Measurements from ENCODE around the gene KRTAP5-4. TPM values are rescaled to one million over a fixed set of nuclear protein-coding genes. Genes with fewer than 3 reads are reported as not detected.

Gene KRTAP5-4
- total RNA-seq, 1 donor from 2014 or later: not detected

GRCh38 chr11:1645357-1645821, 23.5 kb upstream of the KRTAP5-4 start:
- Mint-ChIP-seq H3K27ac (no peak overlapping the region), H3K4me1 (no peaks in the 10 kb centered on the region), H3K27me3 (ENCODE audit: low read depth) (peaks cover 26% of the 10 kb centered on the region), H3K36me3 (no peaks in the 10 kb centered on the region), H3K9me3 (no peaks in the 10 kb centered on the region), H3K4me3 (no peak overlapping the region)
- no peak for TF ChIP-seq CTCF (IDR thresholded peaks at IDR 0.05; ENCODE audit: unreplicated experiment)
- DNase-seq (ENCODE audit: low spot score in 2 of 2, unreplicated experiment in 2 of 2): no peak

- H3K4me3 Mint-ChIP-seq: no peak overlapping the region
- no peak overlapping the region for H3K27ac Mint-ChIP-seq
- H3K4me1 Mint-ChIP-seq: no peaks in the 10 kb centered on the region
- H3K36me3 Mint-ChIP-seq: no peaks in the 10 kb centered on the region
- H3K9me3 Mint-ChIP-seq: no peaks in the 10 kb centered on the region
- TF ChIP-seq CTCF (IDR thresholded peaks at IDR 0.05; ENCODE audit: unreplicated experiment): no peak
- no peak for DNase-seq (ENCODE audit: low spot score in 2 of 2, unreplicated experiment in 2 of 2)
- H3K27me3 Mint-ChIP-seq (ENCODE audit: low read depth): peaks cover 32% of the 10 kb centered on the region
Observed at GRCh38 chr11:1644601-1645356, 22.8 kb upstream of the KRTAP5-4 start.

GRCh38 chr11:1643146-1643690, 21.3 kb upstream of the KRTAP5-4 start:
- no peak for TF ChIP-seq CTCF (IDR thresholded peaks at IDR 0.05; ENCODE audit: unreplicated experiment)
- H3K36me3 Mint-ChIP-seq: no peaks in the 10 kb centered on the region
- H3K27ac Mint-ChIP-seq: no peak overlapping the region
- DNase-seq (ENCODE audit: low spot score in 2 of 2, unreplicated experiment in 2 of 2): no peak
- no peaks in the 10 kb centered on the region for H3K9me3 Mint-ChIP-seq
- no peaks in the 10 kb centered on the region for H3K4me1 Mint-ChIP-seq
- no peak overlapping the region for H3K4me3 Mint-ChIP-seq
- peaks cover 39% of the 10 kb centered on the region for H3K27me3 Mint-ChIP-seq (ENCODE audit: low read depth)

- DNase-seq (ENCODE audit: low spot score in 2 of 2, unreplicated experiment in 2 of 2): no peak
- Mint-ChIP-seq H3K9me3 (no peaks in the 10 kb centered on the region), H3K36me3 (no peaks in the 10 kb centered on the region), H3K4me1 (no peaks in the 10 kb centered on the region), H3K27ac (no peak overlapping the region), H3K4me3 (no peak overlapping the region), H3K27me3 (ENCODE audit: low read depth) (peaks cover 38% of the 10 kb centered on the region)
- TF ChIP-seq CTCF (IDR thresholded peaks at IDR 0.05; ENCODE audit: unreplicated experiment): no peak
Observed at GRCh38 chr11:1642288-1643145, 20.6 kb upstream of the KRTAP5-4 start.

- TF ChIP-seq CTCF (IDR thresholded peaks at IDR 0.05; ENCODE audit: unreplicated experiment): no peak
- H3K27ac Mint-ChIP-seq: no peak overlapping the region
- H3K4me3 Mint-ChIP-seq: no peak overlapping the region
- no peaks in the 10 kb centered on the region for H3K9me3 Mint-ChIP-seq
- H3K27me3 Mint-ChIP-seq (ENCODE audit: low read depth): peaks cover 43% of the 10 kb centered on the region
- no peaks in the 10 kb centered on the region for H3K36me3 Mint-ChIP-seq
- no peaks in the 10 kb centered on the region for H3K4me1 Mint-ChIP-seq
- no peak for DNase-seq (ENCODE audit: low spot score in 2 of 2, unreplicated experiment in 2 of 2)
Observed at GRCh38 chr11:1641096-1641495, 19.2 kb upstream of the KRTAP5-4 start.
